DMS114 treated with DMSO at 0.1 percent for 48 hours (cell line): ENCODE measurements around the gene WNK3.

Experiments used
- DNase-seq: peaks from one replicate; lab custom pipeline; 2025; ENCODE audit not compliant: unreplicated experiment; lab: John Stamatoyannopoulos, UW

The WNK3 gene

DNA sequence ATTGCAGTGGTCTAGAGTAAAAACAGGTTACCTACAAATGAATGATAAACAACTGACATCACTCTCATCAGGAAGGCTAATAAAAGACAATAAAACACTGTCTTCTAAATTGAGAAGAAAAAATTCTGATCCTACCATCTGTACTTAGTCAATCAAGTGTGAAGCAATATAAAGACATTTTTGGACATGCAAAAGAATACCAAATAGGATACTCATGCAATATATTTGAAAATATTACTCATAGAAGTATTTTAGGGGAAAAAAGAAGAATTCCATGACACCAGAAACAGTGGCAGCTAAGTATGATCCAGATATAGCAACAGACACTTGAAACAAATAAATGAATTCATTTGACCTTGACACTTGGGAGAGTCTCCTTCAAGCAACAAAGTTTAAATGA lies 111.0 kb downstream of the WNK3 start:
- no peak for DNase-seq

GRCh38 chrX:54238588-54238987 lies 119.3 kb downstream of the WNK3 start:
- no peak for DNase-seq

DNA sequence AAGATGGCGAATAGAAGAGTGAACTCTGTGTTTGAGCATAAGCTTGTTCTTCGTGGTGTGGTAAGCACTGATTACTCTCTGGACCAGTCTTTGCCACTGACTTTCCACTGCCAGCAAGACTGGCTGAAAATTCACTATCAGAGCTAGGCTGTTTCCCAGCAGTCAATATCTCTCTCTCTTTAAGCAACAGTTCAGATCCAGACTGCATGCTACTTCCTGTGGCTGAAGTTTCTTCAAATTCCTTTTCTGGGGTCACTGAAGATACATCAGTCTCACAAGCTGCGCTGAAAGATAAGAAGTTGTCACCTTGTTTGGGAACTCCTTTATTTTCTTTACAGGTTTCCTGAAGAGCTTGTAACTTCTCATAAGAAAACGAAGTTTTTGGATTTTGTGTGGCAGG lies 120.8 kb downstream of the WNK3 start:
- DNase-seq = no peak

DNA sequence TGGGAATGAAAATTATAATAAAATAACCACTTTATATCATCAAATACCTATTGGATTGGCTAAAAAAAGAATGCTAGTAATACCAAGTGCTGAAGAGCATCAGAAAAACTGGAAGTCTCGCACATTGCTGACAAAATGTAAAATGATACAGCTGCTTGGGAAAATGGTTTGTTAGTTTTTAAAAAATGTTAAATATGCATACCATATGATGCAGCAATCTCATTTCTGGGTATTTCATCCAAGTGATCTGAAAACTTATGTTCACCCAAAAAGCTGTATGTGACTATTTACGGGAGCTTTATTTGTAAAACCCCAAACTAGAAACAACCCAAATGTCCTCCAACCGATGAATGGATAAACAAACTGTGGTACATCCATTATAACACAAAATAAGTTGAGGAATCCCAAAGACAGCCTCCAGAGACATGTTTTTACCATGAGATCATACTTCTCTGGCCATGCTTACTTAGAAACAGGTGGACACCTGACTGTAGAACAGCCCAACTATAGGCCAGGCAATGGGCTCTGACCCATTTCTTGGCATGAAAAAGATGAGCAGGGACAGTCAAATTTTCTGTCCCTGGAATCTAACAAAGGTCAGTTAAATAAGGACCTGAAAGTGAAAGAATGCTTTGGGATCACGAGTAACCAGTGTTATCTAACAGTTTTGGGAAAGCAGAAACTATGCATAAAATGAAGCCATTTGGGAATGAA lies 127.3 kb downstream of the WNK3 start:
- no peak for DNase-seq

DNA sequence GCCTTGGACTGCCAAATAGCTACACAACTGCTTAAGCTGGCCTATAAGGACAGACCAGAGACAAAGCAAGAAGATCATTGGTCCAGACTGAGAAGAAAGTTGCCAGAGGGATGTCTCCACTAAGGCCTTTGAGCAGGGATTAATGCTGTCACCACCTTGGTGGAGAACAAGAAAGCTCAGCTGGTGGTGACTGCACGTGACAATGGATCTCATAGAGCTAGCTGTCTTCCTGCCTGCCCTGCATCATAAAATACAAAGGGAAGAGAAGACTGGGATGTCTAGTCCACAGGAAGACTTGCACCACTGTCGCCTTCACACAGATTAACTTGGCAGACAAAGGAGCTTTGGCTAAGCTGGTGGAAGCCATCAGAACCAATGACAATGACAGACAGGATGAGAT lies 134.3 kb downstream of the WNK3 start:
- no peak for DNase-seq

GRCh38 chrX:54213603-54214002 lies 144.2 kb downstream of the WNK3 start:
- DNase-seq = no peak

DNA sequence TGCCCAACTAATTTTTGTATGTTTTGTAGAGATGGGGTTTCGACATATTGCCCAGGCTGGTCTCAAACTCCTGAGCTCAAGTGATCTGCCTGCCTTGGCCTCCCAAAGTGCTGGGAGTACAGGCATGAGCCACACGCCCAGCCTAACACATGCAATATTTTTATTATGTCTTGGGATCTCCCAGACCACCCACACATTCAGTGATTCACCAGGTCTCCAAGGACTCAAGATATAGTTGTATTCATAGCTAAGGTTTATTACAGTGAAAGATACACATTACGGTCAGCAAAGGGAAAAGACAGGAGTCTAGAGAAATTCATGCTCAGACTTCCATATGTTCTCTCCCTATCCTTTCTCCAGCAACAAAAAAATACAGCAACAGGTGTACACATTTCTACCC lies 149.3 kb downstream of the WNK3 start:
- DNase-seq = no peak

GRCh38 chrX:54198262-54198661 lies 159.6 kb downstream of the WNK3 start:
- DNase-seq = no peak

DNA sequence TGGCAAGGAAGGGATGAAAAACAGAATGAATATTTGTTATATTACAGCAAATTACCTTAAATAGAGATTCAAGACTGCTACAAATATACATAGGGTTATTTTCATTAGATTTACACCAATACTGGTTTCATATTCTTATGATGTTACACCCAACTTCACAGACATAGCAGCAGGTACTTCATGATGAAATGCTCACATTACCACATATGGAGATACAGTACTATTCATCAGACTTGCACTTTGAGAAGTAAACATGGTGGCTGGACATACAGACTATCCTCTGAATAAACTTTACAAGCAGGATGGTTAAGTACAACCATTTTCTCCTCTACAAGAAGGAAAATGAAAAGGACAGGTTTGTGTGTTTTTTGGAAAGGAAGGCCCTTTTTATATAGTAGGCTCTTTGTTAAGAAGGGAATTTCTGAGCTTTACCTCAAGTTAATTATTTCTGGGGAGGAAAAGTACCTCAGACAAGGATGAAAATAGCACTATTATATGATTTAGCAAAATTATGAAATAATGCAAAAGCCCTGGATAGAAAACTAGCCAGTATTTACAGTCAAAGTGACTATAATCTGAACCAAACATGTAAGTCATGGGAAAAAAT lies 162.8 kb downstream of the WNK3 start:
- no peak for DNase-seq

DNA sequence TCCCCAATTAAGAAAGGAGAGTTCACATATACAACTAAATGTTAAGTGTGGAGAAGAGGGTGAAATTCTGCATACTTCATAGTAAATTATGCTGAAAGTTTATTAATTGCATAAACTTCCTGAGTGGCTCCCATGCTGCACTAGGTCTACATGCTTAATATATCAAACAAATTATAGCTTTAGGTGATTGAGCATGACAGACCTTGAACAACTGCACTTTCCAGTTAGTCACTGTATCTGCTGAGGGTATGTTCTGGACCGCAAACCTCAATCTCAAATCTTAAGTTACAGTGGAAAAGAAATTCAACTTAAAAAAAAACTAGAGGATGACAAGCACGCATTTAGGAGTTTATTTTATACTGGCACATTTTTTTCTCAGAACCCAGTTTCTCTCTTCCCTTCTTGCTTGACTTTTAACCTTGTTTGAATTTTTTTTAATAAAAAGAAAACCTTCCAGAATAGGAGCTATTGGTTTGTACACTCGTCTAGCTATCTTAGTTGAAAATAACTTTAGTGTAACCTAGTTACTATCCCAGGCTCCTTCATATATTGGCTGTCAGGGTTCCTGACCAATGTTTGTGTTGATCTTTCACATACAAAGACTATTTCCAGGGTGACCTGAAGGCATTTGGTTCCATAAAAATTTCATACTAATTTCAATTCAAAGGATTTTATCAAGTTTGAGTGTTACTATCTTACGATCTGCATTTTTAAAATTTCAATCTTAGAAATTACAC lies 164.6 kb downstream of the WNK3 start:
- no peak for DNase-seq

- DNase-seq = no peak
Measured at GRCh38 chrX:54184474-54184873, 173.4 kb downstream of the WNK3 start.

GRCh38 chrX:54182864-54183613 lies 174.8 kb downstream of the WNK3 start, which contains the start of gene FAM120C:
FAM120C (minus strand) TSS chrX:54183254; CDS start chrX:54183198, 56 bp downstream.
- DNase-seq = peak; percentile 73

DNA sequence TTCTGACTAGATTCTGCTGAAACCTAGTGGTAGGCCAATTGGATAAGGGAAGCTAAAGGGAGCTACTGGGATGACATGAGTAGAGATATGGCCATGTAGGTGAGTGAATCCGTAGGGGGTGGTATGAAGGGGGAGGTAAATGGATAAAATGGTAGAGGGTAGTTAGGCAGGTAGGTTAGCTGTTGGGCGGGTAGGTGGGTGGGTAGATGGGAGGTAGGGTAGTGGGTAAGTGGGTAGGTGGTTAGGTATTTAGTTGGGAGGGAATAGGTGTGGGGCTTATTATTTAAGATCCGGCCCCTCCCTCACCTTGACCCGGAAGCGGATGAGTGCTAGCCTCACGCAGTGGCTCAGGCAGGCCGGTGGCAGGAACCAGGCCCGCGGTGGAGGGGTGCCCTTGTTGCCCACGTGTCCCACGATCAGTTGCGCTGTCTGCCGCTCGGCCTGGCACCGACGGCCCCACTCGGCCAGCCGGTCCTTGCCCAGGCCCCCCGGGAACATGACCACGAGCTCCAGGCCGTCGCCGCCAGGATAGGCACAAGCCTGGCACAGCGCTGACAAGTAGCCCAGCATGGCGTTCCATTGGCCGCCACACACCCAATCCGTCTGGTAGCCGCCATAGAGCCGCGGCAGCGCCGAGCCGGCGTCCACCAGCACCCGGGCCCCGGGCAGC lies 175.5 kb downstream of the WNK3 start:
- peak; percentile 9 for DNase-seq

DNA sequence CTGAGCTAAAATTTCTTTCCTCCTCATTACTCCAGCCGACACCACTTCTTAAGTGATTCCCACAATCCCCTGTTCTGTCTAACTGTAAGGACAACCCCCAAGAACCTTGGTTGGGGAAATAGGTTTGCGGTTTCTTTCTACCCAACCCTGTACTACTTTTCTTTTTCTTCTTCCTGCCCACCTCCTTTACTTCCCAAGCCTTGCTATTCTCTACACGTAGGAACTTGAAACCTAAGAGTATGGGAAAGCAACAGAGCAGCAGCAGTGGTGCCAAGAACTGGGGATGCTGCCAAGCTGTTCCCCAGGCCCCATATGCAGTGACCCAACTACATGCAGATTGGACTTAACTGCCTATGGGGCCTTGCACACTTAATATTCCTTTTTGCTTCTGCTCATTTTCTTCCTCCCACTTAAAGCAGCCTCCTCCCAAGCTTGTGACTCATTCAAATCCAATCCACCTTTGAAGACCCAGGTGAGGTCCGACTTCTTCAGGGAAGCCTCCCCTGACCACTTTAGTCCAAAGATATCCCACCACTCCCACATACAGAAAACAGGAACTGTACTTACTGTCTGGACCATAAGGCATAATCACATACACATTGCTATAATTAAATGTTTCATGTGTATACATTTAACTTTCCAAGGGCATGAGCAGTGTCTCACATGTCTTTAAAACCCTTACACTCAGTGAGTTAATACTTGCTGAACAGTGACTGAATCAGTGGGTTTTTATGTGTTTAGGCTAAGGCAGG lies 176.5 kb downstream of the WNK3 start:
- DNase-seq = no peak

GRCh38 chrX:54180403-54180802 lies 177.4 kb downstream of the WNK3 start:
- DNase-seq = no peak

DNA sequence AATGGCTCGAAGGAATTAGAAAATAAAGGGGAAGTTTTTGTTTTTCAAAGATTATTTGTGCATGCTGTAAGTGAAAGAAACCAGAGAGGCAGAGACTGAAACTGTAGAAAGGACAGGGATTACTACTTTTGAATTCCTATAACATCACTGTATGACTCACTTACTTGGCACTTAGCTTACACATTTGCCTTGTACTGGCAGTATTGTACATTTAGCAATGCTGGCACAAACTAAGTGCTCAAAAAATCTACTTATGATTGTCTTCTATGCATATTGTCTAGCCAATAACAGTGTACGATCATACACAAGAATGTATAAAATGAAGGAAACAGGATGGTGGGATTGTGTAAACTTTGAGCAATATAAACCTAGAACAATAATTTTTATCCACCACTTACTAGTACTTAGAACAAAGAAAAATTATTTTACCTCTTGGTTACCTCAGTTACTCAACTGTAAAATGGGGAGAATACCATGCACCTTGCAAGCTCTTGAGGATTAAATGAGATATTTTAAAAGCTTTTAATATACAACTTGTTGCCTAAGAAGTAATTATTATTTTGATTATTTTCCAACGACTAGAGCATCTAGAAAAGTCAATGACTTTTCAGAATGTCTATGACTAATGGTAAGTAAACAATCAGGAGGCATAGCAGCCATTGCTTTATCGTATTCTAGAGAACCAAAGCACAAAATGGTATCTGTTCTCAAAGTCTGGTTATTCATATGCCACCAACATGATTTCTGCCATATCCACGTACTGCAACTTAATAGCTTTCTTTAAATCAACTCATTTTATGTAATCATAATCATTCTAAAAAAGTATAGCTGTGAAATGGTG lies 179.5 kb downstream of the WNK3 start:
- no peak for DNase-seq

DNA sequence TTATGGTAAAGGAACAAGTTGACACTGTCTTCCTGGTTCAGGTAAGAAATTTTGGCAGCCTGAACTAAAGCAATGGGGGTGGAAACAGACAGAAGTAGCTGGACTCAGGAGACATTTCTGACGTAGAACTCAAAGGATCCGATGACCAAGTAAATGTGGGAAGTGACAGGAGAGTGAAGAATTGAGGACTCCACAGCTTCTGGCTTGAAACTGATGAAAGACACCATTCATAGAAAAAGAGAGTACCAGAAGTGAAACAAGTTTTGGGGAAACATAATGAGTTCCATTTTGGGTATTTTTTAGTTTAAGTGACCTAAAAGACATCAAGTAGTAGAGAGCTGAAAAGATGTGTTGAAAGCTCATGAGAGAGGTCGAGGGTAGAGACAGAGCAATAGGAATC lies 180.5 kb downstream of the WNK3 start:
- no peak for DNase-seq

GRCh38 chrX:54173791-54174190 lies 184.1 kb downstream of the WNK3 start:
- DNase-seq = no peak

- no peak for DNase-seq
Measured at GRCh38 chrX:54172455-54172854, 185.4 kb downstream of the WNK3 start.
